Measurements from ENCODE around the gene SPAAR. TPM values are rescaled to one million over a fixed set of nuclear protein-coding genes. Genes with fewer than 3 reads are reported as not detected.

SPAAR gene
- total RNA-seq, 1 experiment from 2014 or later = not detected

GRCh38 chr9:35956651-35957050 is 47.4 kb downstream of the SPAAR start:
- H2BK15ac ChIP-seq (ENCODE audit: low read depth, low read length) = no peak overlapping the region
- DNase-seq = no peak
- H3K9me3 ChIP-seq (ENCODE audit: control insufficient read depth, low read depth, low read length) = no peaks in the 10 kb centered on the region
- no peak overlapping the region for H2AFZ ChIP-seq (ENCODE audit: low read length)
- H4K20me1 ChIP-seq (ENCODE audit: control insufficient read depth, insufficient read depth, insufficient read length) = no peaks in the 10 kb centered on the region
- H2BK5ac ChIP-seq (ENCODE audit: insufficient read length, low read length) = no peak overlapping the region
- H3K9ac ChIP-seq (ENCODE audit: extremely low read depth, insufficient read length, low read length) = no peak overlapping the region
- Mint-ChIP-seq H3K27ac (no peak overlapping the region), H3K4me3 (no peak overlapping the region), H3K4me1 (no peaks in the 10 kb centered on the region), H3K27me3 (ENCODE audit: low read depth) (peaks cover 36% of the 10 kb centered on the region), H3K9me3 (no peaks in the 10 kb centered on the region), H3K36me3 (ENCODE audit: insufficient read depth in 1 of 3, low read depth in 3 of 3) (no peaks in the 10 kb centered on the region)
- H4K8ac ChIP-seq (replicated peaks; ENCODE audit: insufficient read length, low read depth, low read length) = no peak overlapping the region
- no peak overlapping the region for H2BK120ac ChIP-seq (ENCODE audit: low read depth, low read length, poor library complexity, severe bottlenecking)
- H3K4me2 ChIP-seq (ENCODE audit: insufficient read depth, insufficient read length, low read length) = no peak overlapping the region
- H3K18ac ChIP-seq (ENCODE audit: insufficient read length, low read depth, low read length) = no peak overlapping the region
- H2AK5ac ChIP-seq (ENCODE audit: insufficient read length, low read length) = no peak overlapping the region
- no peak overlapping the region for H3K4ac ChIP-seq (ENCODE audit: low read depth, low read length)
- no peaks in the 10 kb centered on the region; the same call in 1 of the 2 replicates for H3K27me3 ChIP-seq (ENCODE audit: insufficient read depth, low read length)
- no peak overlapping the region for H3K56ac ChIP-seq (ENCODE audit: insufficient read length, low read depth, low read length)
- TF ChIP-seq CTCF (conservative IDR thresholded peaks at IDR 0.05) = no peak
- no peaks in the 10 kb centered on the region for H3K23me2 ChIP-seq (ENCODE audit: insufficient read length, low read depth, low read length, poor library complexity, severe bottlenecking)
- no peaks in the 10 kb centered on the region for H3K4me1 ChIP-seq (ENCODE audit: insufficient read depth, low read length)
- no peaks in the 10 kb centered on the region for H3K79me1 ChIP-seq (ENCODE audit: insufficient read depth, low read depth, low read length, poor library complexity, severe bottlenecking)
- H3K27ac ChIP-seq (ENCODE audit: insufficient read length, low read depth, low read length) = no peak overlapping the region
- no CpG with 5 or more reads among the region's 5 CpGs for WGBS (ENCODE audit: extremely low coverage, insufficient read length, low lambda C conversion rate)
- H4K91ac ChIP-seq (ENCODE audit: insufficient read length, low read depth, low read length) = no peak overlapping the region
- no peak overlapping the region for H4K5ac ChIP-seq (ENCODE audit: insufficient read length, low read depth, low read length)
- H3K14ac ChIP-seq (ENCODE audit: insufficient read depth, low read length) = no peak overlapping the region
- no peak overlapping the region for H2BK12ac ChIP-seq (ENCODE audit: insufficient read length, low read depth, low read length)
- no peaks in the 10 kb centered on the region for H3K79me2 ChIP-seq (ENCODE audit: insufficient read depth, low read length)
- H3K23ac ChIP-seq (ENCODE audit: insufficient read length, low read depth, low read length) = no peak overlapping the region
- no peak overlapping the region for H2BK20ac ChIP-seq (ENCODE audit: low read depth, low read length, poor library complexity, severe bottlenecking)
- no peak overlapping the region for H3T11ph ChIP-seq (ENCODE audit: low read length)
